ENCODE data around the gene TMEM9. TPM values are rescaled to one million over a fixed set of nuclear protein-coding genes. Genes with fewer than 3 reads are reported as not detected.

The TMEM9 gene
- total RNA-seq, 2 experiments from 2014 or later: 28.7 to 30.6 TPM

- ATAC-seq (no peak), DNase-seq (peak; percentile 17)
- ChIA-PET CTCF (interaction anchor here (0.9 to 3.2 kb wide), 8 partner anchors 20 to 105 kb away, joined by 3 to 27 read pairs (median 5); no protein-coding TSS in a partner anchor), POLR2A (interaction anchor here (1.2 to 1.3 kb wide), 2 partner anchors 9 to 12 kb away, joined by 3 to 4 read pairs; no protein-coding TSS in a partner anchor)
- peaks cover 18% of the 10 kb centered on the region for H3K36me3 Mint-ChIP-seq (ENCODE audit: low read depth)
- H3K4me3 Mint-ChIP-seq: no peak overlapping the region
- no peak overlapping the region for H3K27ac Mint-ChIP-seq
- no peaks in the 10 kb centered on the region for H3K9me3 Mint-ChIP-seq
- H3K4me1 Mint-ChIP-seq (ENCODE audit: low read depth): peaks cover 12% of the 10 kb centered on the region
- intact Hi-C loops (cut with micrococcal nuclease): no loop called here
- peak; percentile 51 for TF ChIP-seq CTCF (IDR thresholded peaks at IDR 0.05)
- no peaks in the 10 kb centered on the region for H3K27me3 Mint-ChIP-seq
Observed at GRCh38 chr1:201149400-201149799, 4.9 kb downstream of the TMEM9 start.

- Mint-ChIP-seq H3K4me3 (no peak overlapping the region), H3K36me3 (ENCODE audit: low read depth) (peaks cover 24% of the 10 kb centered on the region), H3K4me1 (ENCODE audit: low read depth) (peaks cover 3% of the 10 kb centered on the region), H3K27me3 (no peaks in the 10 kb centered on the region), H3K27ac (no peak overlapping the region), H3K9me3 (no peaks in the 10 kb centered on the region)
- CTCF ChIA-PET: interaction anchor here (1.3 kb wide), 1 partner anchor 33 kb away, joined by 3 read pairs; no protein-coding TSS in a partner anchor
- ATAC-seq (no peak), DNase-seq (no peak)
- TF ChIP-seq CTCF (IDR thresholded peaks at IDR 0.05): no peak
- POLR2A ChIA-PET: no interaction called here
- intact Hi-C loops (cut with micrococcal nuclease): no loop called here
Observed at GRCh38 chr1:201147396-201148015, 6.8 kb downstream of the TMEM9 start.

GRCh38 chr1:201146626-201147390, 7.5 kb downstream of the TMEM9 start:
- DNase-seq: no peak

GRCh38 chr1:201145816-201146215, 8.5 kb downstream of the TMEM9 start:
- intact Hi-C loops (cut with micrococcal nuclease): no loop called here
- Mint-ChIP-seq H3K4me3 (no peak overlapping the region), H3K27ac (no peak overlapping the region), H3K36me3 (ENCODE audit: low read depth) (peaks cover 20% of the 10 kb centered on the region), H3K9me3 (no peaks in the 10 kb centered on the region), H3K4me1 (ENCODE audit: low read depth) (no peaks in the 10 kb centered on the region), H3K27me3 (no peaks in the 10 kb centered on the region)
- ChIA-PET CTCF (no interaction called here), POLR2A (interaction anchor here (0.8 kb wide), 1 partner anchor 9 kb away, joined by 3 read pairs; no protein-coding TSS in a partner anchor)
- no peak for ATAC-seq
- TF ChIP-seq CTCF (IDR thresholded peaks at IDR 0.05): no peak
- no peak for DNase-seq

More at GRCh38 chr1:201146626-201147390, 7.5 kb downstream of the TMEM9 start:
- H3K4me3 Mint-ChIP-seq: no peak overlapping the region
- H3K4me1 Mint-ChIP-seq (ENCODE audit: low read depth): no peaks in the 10 kb centered on the region
- POLR2A ChIA-PET: interaction anchor here (0.8 kb wide), 1 partner anchor 8 kb away, joined by 3 read pairs; no protein-coding TSS in a partner anchor
- H3K27me3 Mint-ChIP-seq: no peaks in the 10 kb centered on the region
- ATAC-seq: no peak
- CTCF ChIA-PET: interaction anchor here (1.3 kb wide), 1 partner anchor 32 kb away, joined by 3 read pairs; no protein-coding TSS in a partner anchor
- no peak overlapping the region for H3K27ac Mint-ChIP-seq
- intact Hi-C loops (cut with micrococcal nuclease): no loop called here
- H3K36me3 Mint-ChIP-seq (ENCODE audit: low read depth): peaks cover 24% of the 10 kb centered on the region
- TF ChIP-seq CTCF (IDR thresholded peaks at IDR 0.05): no peak
- no peaks in the 10 kb centered on the region for H3K9me3 Mint-ChIP-seq

- H3K4me1 Mint-ChIP-seq (ENCODE audit: low read depth): no peaks in the 10 kb centered on the region
- no peak overlapping the region for H3K4me3 Mint-ChIP-seq
- H3K27me3 Mint-ChIP-seq: no peaks in the 10 kb centered on the region
- ATAC-seq (no peak), DNase-seq (no peak)
- H3K27ac Mint-ChIP-seq: no peak overlapping the region
- POLR2A ChIA-PET: no interaction called here
- CTCF ChIA-PET: no interaction called here
- no peaks in the 10 kb centered on the region for H3K9me3 Mint-ChIP-seq
- peaks cover 17% of the 10 kb centered on the region for H3K36me3 Mint-ChIP-seq (ENCODE audit: low read depth)
- intact Hi-C loops (cut with micrococcal nuclease): no loop called here
- no peak for TF ChIP-seq CTCF (IDR thresholded peaks at IDR 0.05)
Observed at GRCh38 chr1:201145132-201145531, 9.1 kb downstream of the TMEM9 start.
